Measurements from ENCODE around the gene CTIF.

DNA sequence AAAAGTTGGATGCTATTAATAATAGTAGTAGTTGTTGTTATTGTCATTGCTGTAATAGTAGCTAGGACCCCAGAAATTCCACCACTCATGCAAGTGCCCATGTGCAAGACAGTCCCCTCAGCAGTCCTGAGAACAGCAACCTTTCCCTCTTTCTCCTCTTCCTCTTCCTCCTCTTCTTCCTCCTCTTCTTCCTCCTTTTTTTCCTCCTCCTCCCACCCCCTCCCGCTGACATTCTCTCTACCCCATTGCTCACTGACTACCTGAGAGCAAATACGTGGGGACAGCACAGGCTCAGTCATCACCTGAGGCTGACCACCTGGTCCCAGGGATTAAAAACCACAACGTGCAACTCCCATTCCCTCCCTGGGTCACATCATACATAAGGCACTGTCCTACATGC lies 370.1 kb downstream of the CTIF start:
- TF ChIP-seq, protein P1, sequence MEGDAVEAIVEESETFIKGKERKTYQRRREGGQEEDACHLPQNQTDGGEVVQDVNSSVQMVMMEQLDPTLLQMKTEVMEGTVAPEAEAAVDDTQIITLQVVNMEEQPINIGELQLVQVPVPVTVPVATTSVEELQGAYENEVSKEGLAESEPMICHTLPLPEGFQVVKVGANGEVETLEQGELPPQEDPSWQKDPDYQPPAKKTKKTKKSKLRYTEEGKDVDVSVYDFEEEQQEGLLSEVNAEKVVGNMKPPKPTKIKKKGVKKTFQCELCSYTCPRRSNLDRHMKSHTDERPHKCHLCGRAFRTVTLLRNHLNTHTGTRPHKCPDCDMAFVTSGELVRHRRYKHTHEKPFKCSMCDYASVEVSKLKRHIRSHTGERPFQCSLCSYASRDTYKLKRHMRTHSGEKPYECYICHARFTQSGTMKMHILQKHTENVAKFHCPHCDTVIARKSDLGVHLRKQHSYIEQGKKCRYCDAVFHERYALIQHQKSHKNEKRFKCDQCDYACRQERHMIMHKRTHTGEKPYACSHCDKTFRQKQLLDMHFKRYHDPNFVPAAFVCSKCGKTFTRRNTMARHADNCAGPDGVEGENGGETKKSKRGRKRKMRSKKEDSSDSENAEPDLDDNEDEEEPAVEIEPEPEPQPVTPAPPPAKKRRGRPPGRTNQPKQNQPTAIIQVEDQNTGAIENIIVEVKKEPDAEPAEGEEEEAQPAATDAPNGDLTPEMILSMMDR (IDR thresholded peaks at IDR 0.05) = no peak
- TF ChIP-seq POLR2A (IDR thresholded peaks at IDR 0.05) = no peak
